GM21825 (cell line): ENCODE data around the gene ITGAL.
"Not testable (repeated sequence)": the region's sequence is repeated elsewhere in the genome, so short reads cannot be mapped to it uniquely, and the experiment has no call there.

Experiments used
- ATAC-seq: cut with Tn5 transposase; IDR thresholded peaks from one replicate; pipeline ENCODE4 v1.9.1; 2021; ENCODE audit warnings: mild to moderate bottlenecking, moderate library complexity; ENCODE audit not compliant: unreplicated experiment

ITGAL gene

DNA sequence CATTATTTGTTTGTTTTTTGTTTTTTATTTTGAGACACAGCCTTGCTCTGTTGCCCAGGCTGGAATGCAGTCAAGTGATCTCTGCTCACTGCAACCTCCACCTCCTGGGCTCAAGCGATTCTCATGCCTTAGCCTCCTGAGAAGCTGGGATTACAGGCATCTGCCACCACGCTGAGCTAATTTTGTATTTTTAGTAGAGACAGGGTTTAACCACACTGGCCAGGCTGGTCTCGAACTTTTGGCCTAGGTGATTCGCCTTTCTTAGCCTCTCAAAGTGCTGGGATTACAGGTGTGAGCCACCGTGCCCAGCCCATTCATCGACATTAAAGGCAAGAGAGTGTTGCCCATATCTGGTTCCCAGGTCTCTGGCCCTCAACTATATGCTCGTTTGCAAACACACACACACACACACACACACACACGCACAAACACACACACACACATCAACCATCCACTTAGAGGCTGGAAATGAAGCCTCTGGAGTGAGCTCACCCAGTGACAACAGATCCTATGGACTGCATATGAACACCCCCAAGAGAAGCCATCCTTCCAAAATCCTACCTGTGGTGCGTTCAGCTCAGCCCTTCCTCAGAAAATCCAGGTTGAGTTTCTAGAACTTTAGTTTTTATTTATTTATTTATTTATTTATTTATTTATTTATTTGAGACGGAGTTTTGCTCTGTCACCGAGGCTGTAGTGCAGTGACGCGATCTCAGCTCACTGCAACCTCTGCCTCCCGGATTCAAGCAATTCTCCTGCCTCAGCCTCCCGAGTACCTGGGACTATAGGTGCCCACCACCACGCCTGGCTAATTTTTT, 14.6 kb upstream of the ITGAL start:
- ATAC-seq, result no peak

DNA sequence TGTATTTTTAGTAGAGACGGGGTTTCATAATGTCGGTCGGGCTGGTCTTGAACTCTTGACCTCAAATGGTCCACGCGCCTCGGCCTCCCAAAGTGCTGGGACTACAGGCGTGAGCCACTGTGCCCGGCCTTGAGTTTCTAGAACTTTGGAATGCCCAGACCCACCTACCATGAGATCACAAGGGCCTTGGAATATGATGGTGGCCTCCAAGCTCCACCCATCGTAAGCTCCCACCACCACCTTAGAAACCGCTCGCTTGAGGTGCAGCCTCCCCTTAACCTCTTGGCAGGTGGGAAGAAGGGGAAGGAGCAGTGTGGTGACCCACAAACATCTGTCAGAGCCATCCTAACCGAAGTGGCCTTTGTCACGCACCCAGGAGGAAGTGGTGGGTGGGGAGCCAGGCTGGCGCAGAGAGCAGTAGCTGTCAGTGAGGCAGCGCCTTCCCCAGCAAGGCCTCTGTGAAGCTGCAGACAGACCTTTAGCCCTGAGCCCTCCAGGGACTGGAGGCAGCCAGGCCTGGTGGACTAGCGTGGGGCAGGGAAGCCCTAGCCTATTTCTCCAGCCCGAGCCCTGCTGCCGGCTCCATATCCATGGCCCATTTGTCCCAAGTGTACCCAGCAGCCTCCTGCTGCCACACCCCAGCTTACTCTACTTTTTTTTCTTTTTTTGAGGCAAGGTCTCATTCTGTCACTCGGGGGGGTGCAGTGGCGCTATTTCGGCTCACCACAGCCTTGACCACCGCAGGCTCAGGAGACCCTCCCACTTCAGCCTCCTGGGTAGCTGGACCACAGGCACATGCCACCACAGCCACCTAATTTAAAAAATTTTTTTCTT, 13.8 kb upstream of the ITGAL start:
- ATAC-seq, result peak; percentile 79

DNA sequence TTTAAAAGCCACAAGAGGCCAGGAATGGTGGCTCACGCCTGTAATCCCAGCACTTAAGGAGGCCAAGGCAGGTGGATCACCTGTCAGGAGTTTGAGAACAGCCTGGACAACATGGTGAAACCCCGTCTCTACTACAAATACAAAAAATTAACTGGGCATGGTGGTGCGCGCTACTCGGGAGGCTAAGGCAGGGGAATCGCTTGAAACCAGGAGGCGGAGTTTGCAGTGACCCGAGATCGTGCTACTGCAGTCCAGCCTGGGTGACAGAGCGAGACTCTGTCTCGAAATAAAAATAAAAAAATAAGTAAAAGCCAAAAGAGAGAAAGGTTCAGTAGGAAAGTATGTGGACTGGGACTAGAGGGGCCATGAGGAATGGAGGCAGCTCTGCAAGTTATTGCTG, 13.1 kb upstream of the ITGAL start:
- no peak for ATAC-seq

DNA sequence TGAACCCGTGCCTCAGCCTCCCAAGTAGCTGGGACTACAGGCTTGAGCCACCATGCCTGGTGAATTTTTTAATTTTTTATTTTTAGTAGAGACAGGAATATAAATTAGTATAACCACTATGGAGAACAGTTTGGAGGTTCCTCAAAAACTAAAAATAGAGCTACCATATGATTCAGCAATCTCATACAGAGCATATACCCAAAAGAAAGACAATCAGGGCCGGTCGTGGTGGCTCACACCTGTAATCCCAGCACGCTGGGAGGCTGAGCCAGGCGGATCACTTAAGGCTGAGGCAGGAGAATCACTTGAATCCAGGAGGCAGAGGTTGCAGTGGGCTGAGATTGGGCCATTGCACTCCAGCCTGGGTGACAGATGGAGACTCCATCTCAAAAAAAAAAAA, 11.1 kb upstream of the ITGAL start:
- ATAC-seq, result not testable (repeated sequence)

DNA sequence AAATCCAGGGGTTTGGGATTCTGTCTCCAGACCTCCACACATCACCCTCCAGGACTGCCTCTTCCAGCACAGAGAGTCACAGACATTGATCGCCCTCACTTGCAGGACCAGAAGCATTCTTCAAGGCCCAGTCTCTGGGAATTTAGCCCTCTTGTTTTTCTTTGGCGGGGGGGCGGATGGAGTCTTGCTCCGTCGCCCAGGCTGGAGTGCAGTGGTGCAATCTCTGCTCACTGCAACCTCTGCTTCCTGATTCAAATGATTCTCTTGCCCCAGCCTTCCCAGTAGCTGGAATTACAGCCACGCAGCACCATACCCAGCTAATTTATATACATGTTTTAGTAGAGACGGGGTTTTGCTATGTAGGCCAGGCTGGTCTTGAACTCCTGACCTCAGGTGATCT, 8.5 kb upstream of the ITGAL start:
- no peak for ATAC-seq

DNA sequence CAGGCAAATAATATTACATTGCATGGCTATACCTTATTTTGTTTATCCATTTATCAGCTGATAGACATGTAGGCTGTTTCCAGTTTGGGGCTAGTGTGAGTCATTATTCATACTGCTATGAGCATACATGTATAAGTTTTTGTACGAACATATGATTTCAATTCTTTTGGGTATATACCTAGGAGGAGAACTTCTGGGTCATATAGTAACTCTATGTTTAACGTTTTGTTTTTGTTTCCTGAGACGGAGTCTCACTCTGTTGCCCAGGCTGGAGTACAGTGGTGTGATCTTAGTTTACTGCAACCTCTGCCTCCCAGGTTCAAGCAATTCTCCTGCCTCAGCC, 2.4 kb upstream of the ITGAL start:
- ATAC-seq, result no peak

DNA sequence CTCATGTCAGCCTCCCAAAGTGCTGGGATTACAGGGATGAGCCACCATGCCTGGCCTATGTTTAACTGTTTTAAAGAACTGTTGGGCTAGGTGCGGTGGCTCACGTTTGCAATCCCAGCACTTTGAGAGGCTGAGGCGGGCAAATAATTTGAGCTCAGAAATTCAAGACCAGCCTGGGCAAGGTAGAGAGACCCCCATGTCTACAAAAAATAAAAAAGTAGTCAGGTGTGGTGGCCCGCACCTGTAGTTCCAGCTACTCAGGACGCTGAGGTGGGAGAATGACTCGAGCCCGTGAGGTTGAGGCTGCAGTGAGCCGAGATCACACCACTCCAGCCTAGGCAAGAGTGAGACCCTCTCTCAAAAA, 1.9 kb upstream of the ITGAL start:
- ATAC-seq, result no peak

DNA sequence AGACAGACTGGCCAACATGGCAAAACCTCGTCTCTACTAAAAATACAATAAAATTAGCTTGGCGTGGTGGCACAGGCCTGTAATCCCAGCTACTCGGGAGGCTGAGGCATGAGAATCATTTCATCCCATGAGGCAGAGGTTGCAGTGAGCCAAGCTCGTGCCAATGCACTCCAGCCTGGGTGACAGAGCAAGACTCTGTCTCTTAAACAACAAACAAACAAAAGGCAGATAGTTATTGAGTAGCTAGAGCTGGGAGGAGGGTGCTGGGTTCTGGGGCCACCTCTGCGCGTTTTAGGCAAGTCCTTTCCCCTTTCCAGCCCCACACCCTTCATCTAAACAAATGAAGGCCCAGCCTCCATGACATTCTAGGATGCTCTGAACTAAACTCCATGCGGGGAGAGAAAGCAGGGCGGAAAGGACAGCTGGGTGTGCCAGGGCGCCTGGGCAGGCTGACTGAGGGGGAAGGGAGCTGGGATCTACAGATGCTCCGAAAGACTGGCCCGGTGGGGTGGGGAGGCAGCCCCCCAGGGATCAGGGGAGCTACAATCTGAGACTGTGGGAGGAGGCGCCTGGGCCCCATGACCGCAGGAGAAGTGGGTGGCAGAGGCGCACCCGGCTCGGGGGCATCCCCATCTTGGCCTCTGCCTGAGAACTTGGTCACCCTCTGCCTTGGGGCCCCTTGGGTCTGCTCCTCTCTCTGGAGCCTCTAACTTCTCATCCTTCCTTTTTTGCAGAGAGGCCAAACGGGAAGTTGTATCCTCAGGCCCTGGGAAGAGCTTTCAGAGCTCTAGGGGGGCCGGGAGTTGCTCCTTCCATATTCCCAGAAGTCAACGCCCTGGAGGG, 910 bp downstream of the ITGAL start:
- ATAC-seq, result no peak

DNA sequence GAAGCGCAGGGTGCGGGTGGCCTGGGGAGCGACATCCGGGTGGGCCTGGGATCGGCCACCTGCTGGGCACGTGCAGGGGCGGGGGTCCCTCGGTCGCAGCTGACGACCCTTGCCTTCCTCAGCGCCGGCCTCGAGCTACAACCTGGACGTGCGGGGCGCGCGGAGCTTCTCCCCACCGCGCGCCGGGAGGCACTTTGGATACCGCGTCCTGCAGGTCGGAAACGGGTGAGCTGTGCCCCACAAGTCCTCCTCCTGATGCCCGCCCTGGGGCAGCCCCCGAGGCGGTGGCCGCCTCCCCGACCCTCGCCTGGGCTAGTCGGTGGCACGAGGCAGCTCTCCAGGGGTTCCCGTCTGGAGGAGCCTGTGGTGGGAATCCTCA, 1.5 kb downstream of the ITGAL start:
- ATAC-seq, result no peak

DNA sequence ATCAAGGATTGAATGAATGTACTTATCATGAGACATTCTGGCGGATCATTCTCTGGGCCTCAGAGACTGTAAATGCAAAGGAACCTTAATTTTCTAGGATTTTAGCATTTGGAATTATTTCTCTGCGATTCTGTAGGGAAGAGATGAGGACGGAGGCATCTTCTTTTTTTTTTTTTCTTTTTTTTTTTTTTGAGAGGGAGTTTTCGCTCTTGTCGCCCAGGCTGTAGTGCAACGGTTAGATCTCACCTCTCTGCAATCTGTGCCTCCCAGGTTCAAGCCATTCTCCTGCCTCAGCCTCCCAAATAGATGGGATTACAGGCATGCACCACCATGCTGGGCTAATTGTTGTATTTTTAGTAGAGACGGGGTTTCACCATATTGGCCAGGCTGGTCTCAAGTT, 2.1 kb downstream of the ITGAL start:
- ATAC-seq, result no peak

DNA sequence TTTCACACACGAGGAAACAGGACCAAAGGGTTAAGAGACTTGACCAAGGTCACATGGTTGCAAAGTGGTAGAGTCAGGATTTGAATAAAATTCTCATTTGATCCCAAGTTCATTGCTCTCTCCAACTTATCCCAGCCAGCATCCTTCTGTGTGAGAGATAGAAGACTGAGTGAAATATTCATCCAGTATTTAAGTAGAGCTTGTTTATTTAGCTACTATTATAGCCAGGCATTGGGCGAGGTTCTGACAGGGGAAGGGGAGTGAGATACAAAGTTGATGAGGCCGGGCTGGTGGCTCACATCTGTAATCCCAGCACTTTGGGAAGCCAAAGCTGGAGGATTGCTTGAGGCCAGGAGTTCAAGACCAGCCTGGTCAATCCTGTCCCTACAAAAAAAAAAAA, 4.4 kb downstream of the ITGAL start:
- ATAC-seq, result no peak

DNA sequence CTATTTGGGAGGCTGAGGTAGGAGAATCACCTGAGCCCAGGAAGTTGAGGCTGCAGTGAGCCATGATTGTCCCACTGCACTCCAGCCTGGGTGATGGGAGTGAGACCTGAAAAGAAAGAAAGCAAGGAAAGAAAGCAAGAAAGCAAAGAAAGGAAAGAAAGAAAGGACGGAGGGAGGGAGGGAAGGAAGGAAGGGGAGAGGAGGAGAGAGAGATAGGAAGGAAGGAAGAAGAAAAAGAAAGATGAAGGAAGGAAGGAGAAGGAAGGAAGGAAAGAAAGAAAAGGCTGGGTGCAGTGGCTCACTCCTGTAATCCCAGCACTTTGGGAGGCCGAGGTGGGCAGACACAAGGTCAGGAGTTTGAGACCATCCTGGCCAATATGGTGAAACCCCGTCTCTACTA, 5.2 kb downstream of the ITGAL start:
- ATAC-seq, result not testable (repeated sequence)

DNA sequence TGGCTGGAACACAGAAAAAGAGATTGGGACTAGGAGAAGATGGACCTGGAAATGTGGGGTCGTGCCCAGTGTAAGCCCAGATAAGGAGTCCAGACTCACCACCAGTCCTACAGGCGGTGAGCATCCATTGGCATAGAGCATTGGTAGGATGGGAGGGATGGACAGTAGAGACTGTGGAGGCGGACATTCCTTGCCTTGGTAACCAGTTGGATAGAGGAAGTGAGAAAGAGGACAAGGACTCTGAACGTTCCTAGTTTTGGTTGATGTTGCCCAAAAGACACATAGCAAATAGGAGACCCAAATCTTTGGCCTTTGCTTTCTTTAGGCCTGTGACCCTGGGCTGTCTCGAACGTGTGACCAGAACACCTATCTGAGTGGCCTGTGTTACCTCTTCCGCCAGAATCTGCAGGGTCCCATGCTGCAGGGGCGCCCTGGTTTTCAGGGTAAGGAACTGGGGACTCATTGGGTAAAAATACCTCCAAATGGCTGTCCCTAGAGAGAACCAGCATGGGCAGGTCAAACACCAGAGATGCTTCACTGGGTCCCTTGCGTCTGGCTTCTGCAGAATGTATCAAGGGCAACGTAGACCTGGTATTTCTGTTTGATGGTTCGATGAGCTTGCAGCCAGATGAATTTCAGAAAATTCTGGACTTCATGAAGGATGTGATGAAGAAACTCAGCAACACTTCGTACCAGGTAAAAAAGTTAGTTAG, 6.4 kb downstream of the ITGAL start:
- no peak for ATAC-seq

DNA sequence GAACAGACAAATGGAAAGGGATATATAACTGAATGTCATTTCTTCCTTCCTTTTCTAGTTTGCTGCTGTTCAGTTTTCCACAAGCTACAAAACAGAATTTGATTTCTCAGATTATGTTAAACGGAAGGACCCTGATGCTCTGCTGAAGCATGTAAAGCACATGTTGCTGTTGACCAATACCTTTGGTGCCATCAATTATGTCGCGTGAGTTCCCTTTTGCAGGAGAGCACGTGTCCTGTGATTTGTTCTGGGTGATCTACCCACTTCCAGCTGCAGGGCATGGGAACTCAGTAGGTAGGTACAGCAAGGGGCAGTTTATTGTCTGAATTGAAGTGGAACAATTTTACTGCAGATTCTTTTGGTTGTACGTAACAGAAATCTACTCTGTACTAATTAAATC, 8.8 kb downstream of the ITGAL start:
- no peak for ATAC-seq

DNA sequence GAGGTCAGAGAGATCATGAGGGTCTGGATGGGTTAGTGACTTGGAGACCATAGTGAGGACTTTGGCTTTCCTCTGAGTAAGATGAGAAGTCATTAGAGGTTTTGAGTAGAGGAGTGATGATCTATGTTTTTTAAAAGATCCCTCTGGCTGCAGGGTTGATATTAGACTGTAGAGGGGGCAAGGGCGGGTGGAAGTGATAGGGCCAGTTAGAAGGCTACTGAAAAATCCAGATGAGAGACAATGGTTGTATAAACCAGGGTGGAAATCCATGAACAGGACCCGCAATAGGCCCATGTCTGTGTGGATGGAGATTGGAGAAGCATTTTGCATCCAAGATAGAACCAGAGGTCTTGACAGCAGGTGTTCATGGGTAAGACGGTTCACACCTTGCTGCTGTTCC, 9.8 kb downstream of the ITGAL start:
- ATAC-seq, result no peak

DNA sequence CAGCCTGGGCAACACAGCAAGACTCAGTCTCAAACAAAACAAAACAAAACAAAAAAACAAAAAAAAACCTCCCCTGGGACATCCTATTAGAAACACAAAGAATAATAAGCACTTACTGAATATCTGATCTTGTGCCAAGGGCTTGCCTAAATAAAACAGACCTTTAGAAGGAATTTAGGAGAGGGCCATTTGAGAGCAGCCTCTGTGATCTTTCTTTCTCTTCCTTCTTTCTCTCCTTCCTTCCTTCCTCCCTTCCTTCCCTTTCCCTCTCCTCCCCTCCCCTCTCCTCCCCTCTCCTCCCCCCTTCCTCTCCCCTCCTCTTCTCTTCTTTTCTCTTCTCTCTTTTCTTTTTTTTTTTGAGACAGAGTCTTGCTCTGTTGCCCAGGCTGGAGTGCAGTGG, 12.3 kb downstream of the ITGAL start:
- no peak for ATAC-seq

DNA sequence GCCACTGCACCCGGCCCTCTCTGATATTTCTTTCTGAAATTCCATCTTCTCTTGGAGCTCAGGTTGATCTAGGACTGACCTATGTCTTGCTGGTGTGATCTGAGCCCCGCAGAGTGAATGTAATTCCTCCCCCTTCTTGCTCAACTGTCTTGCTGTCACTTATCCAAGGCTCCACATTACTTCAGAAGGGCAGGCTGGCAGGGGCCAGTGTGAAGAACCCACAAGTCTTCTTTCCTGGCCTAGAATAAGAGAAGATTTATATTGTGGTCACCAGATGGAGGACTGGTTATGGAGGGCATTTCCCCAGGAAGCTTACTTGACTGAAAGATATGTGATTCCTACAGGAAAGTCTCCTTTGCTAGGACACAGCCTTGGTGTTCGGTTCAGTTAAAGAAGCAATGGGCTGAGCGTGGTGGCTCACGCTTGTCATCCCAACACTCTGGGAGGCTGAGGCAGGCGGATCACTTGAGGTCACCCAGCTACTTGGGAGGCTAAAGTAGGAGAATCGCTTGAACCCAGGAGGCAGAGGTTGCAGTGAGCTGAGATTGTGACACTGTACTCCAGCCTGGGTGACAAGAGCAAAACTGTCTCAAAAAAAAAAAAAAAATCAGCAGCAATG, 13.4 kb downstream of the ITGAL start:
- ATAC-seq, result no peak

DNA sequence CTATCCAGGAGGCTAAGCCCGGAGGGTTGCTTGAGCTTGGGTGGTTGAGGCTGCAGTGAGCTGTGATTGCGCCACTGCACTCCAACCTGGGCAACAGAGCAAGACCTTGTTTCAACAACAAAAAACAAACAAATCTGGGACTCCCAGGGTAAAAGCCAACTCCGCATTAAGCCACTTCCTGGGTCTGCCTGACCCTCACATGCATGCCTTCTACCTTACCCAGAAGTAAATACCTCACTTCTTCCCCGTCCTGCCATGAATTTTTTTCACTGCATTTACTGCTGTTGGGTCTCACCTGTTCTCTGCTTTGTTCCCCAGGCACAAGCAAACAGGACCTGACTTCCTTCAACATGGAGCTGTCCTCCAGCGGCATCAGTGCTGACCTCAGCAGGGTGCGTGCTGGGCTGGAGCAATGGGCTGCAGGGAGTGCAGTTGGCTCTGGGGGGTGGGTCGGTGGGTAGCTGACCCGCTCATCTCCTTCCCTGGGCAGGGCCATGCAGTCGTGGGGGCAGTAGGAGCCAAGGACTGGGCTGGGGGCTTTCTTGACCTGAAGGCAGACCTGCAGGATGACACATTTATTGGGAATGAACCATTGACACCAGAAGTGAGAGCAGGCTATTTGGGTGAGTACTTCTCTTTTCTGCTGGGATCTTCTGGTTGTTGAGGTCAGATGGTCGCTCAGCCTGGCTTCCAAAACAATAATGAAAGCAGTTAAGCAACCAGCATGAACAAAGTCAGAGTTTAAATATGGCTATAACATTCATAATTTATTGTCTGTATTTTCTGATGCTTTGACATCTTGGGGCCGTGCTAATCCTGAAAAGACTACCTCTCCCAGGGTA, 16.4 kb downstream of the ITGAL start:
- no peak for ATAC-seq

DNA sequence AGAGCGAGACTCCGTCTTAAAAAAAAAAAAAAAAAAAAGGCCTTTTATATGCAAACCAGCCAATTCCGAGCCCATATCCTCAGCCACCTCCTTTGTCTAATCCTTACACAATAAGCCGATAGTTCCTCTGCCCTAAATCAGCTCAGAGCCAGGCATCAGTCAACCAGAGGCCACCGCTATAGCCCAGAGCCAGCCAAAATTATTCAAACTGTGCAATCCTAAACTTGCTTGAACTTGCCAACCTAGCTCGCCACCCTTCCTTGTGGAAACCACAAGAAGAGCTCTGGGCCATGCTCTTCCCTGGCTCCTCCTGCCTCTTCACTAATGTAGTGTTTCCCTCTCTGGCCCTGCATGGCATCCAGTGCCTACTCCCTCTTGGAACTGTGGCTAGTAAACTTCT, 17.7 kb downstream of the ITGAL start:
- no peak for ATAC-seq

DNA sequence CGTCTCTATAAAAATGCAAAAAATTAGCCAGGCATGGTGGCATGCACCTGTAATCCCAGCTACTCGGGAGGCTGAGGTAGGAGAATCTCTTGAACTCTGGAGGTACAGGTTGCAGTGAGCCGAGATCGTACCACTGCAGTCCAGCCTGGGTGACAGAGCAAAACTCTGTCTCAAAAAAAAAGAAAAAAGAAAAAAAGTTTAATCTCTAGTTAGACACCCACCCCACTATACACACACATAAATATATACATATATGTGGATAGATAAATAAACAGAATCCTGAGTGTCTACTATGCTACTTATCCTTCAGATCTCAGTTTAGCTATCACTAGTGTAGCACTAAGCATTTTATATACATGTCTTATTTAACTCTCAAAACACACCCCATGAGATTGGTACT, 18.7 kb downstream of the ITGAL start:
- ATAC-seq, result no peak
